Hepatocyte (in vitro differentiated cells): ENCODE data around the gene KL. TPM values are rescaled to one million over a fixed set of nuclear protein-coding genes. Genes with fewer than 3 reads are reported as not detected.
A peak's percentile ranks its signal among the peaks of the same experiment; 100 is the strongest.

Experiments used
- DNase-seq: peaks from one replicate; pipeline ENCODE4 v3.0.0-alpha.2; 2016; ENCODE audit warnings: low spot score
- H2AFZ ChIP-seq: fragments of 200-600 bp; sonication (generic); 2 replicates; pipeline ENCODE4 v1.6.0; 2016; ENCODE audit warnings: antibody characterized with exemption, mild to moderate bottlenecking
- H3K27ac ChIP-seq: fragments of 200-600 bp; sonication (generic); 2 replicates; pipeline ENCODE4 v1.5.1; 2016; ENCODE audit warnings: mild to moderate bottlenecking
- H3K27me3 ChIP-seq: fragments of 200-600 bp; sonication (generic); 2 replicates; pipeline ENCODE4 v1.6.1; 2016
- H3K36me3 ChIP-seq: fragments of 200-600 bp; sonication (generic); replicated peaks from 2 replicates; pipeline ENCODE4 v1.5.1; 2016; ENCODE audit warnings: low read depth; ENCODE audit not compliant: insufficient read depth
- H3K4me1 ChIP-seq: fragments of 200-600 bp; sonication (generic); 2 replicates; pipeline ENCODE4 v1.5.1; 2016; ENCODE audit warnings: mild to moderate bottlenecking, moderate library complexity; ENCODE audit not compliant: insufficient read depth
- H3K4me2 ChIP-seq: fragments of 200-600 bp; sonication (generic); 2 replicates; pipeline ENCODE4 v1.6.0; 2016
- H3K4me3 ChIP-seq: fragments of 200-600 bp; sonication (generic); 2 replicates; pipeline ENCODE4 v1.5.1; 2016; ENCODE audit warnings: mild to moderate bottlenecking
- H3K79me2 ChIP-seq: fragments of 200-600 bp; sonication (generic); 2 replicates; pipeline ENCODE4 v1.6.0; 2017; ENCODE audit warnings: mild to moderate bottlenecking
- H3K9me2 ChIP-seq: fragments of 200-600 bp; sonication (generic); replicated peaks from 2 replicates; pipeline ENCODE4 v1.6.0; 2017; ENCODE audit warnings: mild to moderate bottlenecking; ENCODE audit not compliant: insufficient read depth
- H3K9me3 ChIP-seq: fragments of 200-600 bp; sonication (generic); 2 replicates; pipeline ENCODE4 v1.5.1; 2016; ENCODE audit warnings: low read depth, mild to moderate bottlenecking
- H4K20me1 ChIP-seq: fragments of 200-600 bp; sonication (generic); 2 replicates; pipeline ENCODE4 v1.6.0; 2016; ENCODE audit warnings: mild to moderate bottlenecking; ENCODE audit not compliant: insufficient read depth, poor library complexity, severe bottlenecking
- EZH2 ChIP-seq: fragments of 200-600 bp; sonication (generic); IDR thresholded peaks from 2 replicates; pipeline ENCODE4 v1.6.1; 2016; ENCODE audit warnings: antibody characterized with exemption, mild to moderate bottlenecking, borderline replicate concordance
- EZH2phosphoT487 ChIP-seq: fragments of 200-600 bp; sonication (generic); IDR thresholded peaks from one replicate; pipeline ENCODE4 v1.6.1; 2018; ENCODE audit warnings: antibody characterized with exemption, mild to moderate bottlenecking, low read depth, moderate library complexity; ENCODE audit not compliant: unreplicated experiment, severe bottlenecking
- WGBS: methylation state at CpG from one replicate; pipeline ENCODE4 v1.1.6; 2016; ENCODE audit warnings: low lambda C conversion rate; ENCODE audit errors: missing lambda C conversion rate; 5-methylcytosine and 5-hydroxymethylcytosine counted together
- polyA plus RNA-seq: library from polyadenylated mRNA; unstranded; fragments of >200 nt; fragmentation: Nextera tagmentation; extraction: Ambion mirVana; gene quantifications from 2 replicates; pipeline ENCODE4 v1.2.1, GENCODE V29; 2016
- total RNA-seq: library from RNA; depleted of rRNA; stranded (reverse); fragments of >200 nt; gene quantifications from 2 replicates; pipeline ENCODE4 v1.2.3, GENCODE V29; 2014
- TF ChIP-seq, protein P1 (sequence below): fragments of 200-600 bp; sonication (generic); IDR thresholded peaks from 2 replicates; pipeline ENCODE4 v1.5.1; 2016; ENCODE audit warnings: antibody characterized with exemption, mild to moderate bottlenecking; ENCODE audit not compliant: poor library complexity

The KL gene
- total and polyA plus RNA-seq, 2 experiments from 2014 or later = 1.4 to 1.7 TPM

DNA sequence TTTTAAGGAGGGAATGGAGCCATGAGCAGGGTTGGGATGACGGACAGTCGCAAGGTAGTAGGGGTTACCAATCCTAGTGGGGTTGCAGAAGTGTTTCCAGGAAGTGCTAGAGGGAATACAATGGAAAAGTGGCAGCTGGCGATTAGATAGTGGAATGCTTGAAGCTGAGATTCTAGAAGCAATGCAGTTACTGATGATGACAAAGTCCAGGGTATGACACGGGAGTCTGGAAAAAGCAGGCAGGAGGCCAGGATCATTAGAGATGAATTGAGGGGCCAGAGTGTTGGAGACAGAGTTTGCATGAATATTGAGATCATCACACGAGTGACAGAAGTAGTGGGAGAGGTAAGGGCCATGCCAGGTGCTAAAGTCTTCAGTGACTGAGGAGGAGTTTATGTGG is 17.3 kb upstream of the KL start:
- no peaks in the 10 kb centered on the region for H3K79me2 ChIP-seq
- no peaks in the 10 kb centered on the region for H3K27me3 ChIP-seq
- DNase-seq = no peak
- H3K4me3 ChIP-seq = no peak overlapping the region
- no peak for TF ChIP-seq EZH2phosphoT487
- no peak for TF ChIP-seq EZH2
- TF ChIP-seq, protein P1, sequence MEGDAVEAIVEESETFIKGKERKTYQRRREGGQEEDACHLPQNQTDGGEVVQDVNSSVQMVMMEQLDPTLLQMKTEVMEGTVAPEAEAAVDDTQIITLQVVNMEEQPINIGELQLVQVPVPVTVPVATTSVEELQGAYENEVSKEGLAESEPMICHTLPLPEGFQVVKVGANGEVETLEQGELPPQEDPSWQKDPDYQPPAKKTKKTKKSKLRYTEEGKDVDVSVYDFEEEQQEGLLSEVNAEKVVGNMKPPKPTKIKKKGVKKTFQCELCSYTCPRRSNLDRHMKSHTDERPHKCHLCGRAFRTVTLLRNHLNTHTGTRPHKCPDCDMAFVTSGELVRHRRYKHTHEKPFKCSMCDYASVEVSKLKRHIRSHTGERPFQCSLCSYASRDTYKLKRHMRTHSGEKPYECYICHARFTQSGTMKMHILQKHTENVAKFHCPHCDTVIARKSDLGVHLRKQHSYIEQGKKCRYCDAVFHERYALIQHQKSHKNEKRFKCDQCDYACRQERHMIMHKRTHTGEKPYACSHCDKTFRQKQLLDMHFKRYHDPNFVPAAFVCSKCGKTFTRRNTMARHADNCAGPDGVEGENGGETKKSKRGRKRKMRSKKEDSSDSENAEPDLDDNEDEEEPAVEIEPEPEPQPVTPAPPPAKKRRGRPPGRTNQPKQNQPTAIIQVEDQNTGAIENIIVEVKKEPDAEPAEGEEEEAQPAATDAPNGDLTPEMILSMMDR = no peak
- H3K27ac ChIP-seq = no peak overlapping the region
- no peak overlapping the region for H3K4me2 ChIP-seq
- H3K9me3 ChIP-seq = no peaks in the 10 kb centered on the region
- no peaks in the 10 kb centered on the region for H3K9me2 ChIP-seq
- no peaks in the 10 kb centered on the region for H3K36me3 ChIP-seq
- no peak overlapping the region for H2AFZ ChIP-seq
- H3K4me1 ChIP-seq = no peaks in the 10 kb centered on the region
- H4K20me1 ChIP-seq = no peaks in the 10 kb centered on the region
- 83% methylated on average over 5 of the region's 5 CpGs for WGBS

DNA sequence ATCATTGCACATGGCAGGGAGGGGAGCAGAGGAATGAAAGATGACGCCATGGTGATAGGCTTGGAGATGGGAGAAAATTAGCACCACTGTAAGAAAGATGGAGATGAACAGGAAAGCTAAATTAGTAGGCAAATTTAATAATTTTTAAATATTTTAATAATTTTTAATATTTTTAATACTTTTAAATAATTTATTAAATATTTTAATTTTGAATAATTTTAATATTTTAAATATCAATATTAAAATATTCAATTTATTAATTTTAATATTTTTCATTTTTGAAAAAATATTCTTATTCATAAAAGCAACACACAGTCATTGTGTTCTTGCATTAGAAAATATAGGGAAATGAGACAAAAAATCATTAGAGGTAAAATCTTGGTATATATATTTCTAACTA is 15.9 kb upstream of the KL start:
- H3K9me3 ChIP-seq = no peaks in the 10 kb centered on the region
- no peak overlapping the region for H3K4me2 ChIP-seq
- H3K79me2 ChIP-seq = no peaks in the 10 kb centered on the region
- no peak overlapping the region for H2AFZ ChIP-seq
- no peak overlapping the region for H3K4me3 ChIP-seq
- no peaks in the 10 kb centered on the region for H3K4me1 ChIP-seq
- DNase-seq = no peak
- H3K27me3 ChIP-seq = no peaks in the 10 kb centered on the region
- TF ChIP-seq EZH2 (no peak), EZH2phosphoT487 (no peak)
- TF ChIP-seq, protein P1 = no peak
- H4K20me1 ChIP-seq = no peaks in the 10 kb centered on the region
- no peak overlapping the region for H3K27ac ChIP-seq
- H3K36me3 ChIP-seq = no peaks in the 10 kb centered on the region
- 100% methylated on average over 1 of the region's 1 CpG for WGBS
- H3K9me2 ChIP-seq = no peaks in the 10 kb centered on the region

DNA sequence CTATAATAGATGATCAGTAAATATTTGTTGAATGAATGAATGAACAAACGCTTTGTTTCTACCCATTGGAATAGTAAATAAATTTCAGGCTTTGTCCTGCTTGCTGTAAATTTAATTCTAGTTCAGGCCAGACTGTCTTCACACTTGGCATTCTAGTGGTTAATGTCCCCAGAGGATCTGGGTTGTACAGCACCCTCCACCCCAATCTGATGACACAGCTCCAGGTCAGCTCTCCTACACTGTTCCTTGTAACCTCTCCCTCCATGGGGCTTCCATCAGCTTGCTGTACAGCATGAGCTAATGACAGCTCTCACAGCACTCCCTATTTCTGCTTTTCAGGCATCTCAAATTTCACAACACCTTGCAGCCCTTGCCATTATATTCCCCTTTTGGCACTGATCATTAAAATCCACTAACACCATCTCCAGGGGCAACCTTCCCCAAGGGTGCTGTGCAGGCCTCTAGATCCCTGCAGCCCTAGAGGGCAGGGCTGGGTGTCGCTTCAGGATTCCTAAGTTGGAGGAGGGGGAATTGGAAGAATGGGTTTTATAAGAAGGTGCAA is 12.7 kb upstream of the KL start:
- Histone ChIP-seq H3K36me3 (no peaks in the 10 kb centered on the region), H3K27me3 (no peaks in the 10 kb centered on the region), H3K4me3 (no peak overlapping the region), H2AFZ (no peak overlapping the region), H3K27ac (no peak overlapping the region), H3K9me3 (peaks cover 8% of the 10 kb centered on the region), H3K4me1 (no peaks in the 10 kb centered on the region), H3K79me2 (no peaks in the 10 kb centered on the region), H4K20me1 (no peaks in the 10 kb centered on the region), H3K4me2 (no peak overlapping the region), H3K9me2 (no peaks in the 10 kb centered on the region)
- 96% methylated on average over 2 of the region's 2 CpGs for WGBS
- TF ChIP-seq, protein P1 = no peak
- TF ChIP-seq EZH2 = no peak
- no peak for TF ChIP-seq EZH2phosphoT487
- DNase-seq = no peak

DNA sequence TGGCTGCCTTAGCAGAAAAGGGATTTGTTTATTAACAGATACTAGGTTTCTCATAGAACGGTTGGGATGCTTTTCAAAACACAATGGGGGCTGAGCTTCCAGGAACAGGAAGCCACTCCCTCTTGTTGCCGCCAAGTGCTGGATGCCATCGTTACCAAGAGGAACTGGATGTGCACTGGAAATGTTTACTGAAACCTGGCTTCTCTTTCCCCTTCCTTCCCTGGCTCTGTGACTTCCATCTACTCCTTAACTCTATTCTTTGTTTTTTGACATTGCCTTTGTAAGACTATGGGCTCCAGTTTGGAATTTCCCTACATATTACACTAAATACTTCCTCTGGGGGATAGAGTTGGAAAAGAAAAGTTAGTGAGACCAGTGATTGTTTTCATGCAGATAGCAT is 11.7 kb upstream of the KL start:
- Histone ChIP-seq H2AFZ (peak overlapping the region; percentile 6), H4K20me1 (no peaks in the 10 kb centered on the region), H3K79me2 (no peaks in the 10 kb centered on the region), H3K4me1 (no peaks in the 10 kb centered on the region), H3K27me3 (no peaks in the 10 kb centered on the region), H3K9me2 (no peaks in the 10 kb centered on the region), H3K9me3 (peaks cover 8% of the 10 kb centered on the region), H3K27ac (no peak overlapping the region), H3K4me2 (no peak overlapping the region), H3K36me3 (no peaks in the 10 kb centered on the region), H3K4me3 (no peak overlapping the region)
- DNase-seq = no peak
- 42% methylated on average over 3 of the region's 3 CpGs for WGBS
- no peak for TF ChIP-seq EZH2phosphoT487
- TF ChIP-seq EZH2 = no peak
- TF ChIP-seq, protein P1 = no peak
